HG03378 (cell line): Measurements from ENCODE around the gene NIPSNAP2.
"Not testable (repeated sequence)": the region's sequence is repeated elsewhere in the genome, so short reads cannot be mapped to it uniquely, and the experiment has no call there.

Source experiments
- ATAC-seq: cut with Tn5 transposase; IDR thresholded peaks from one replicate; pipeline ENCODE4 v1.9.1; 2021; ENCODE audit warnings: mild to moderate bottlenecking, moderate library complexity; ENCODE audit not compliant: unreplicated experiment

Gene NIPSNAP2

GRCh38 chr7:55964261-55965099 is at the start of gene NIPSNAP2:
NIPSNAP2 (plus strand) TSS chr7:55964585; CDS start chr7:55964610, 25 bp downstream.
- peak; percentile 71 for ATAC-seq

GRCh38 chr7:55917771-55918170 is 46.6 kb upstream of the NIPSNAP2 start:
- no peak for ATAC-seq

- no peak for ATAC-seq
These were observed 36.2 kb upstream of the NIPSNAP2 start for GRCh38 chr7:55928006-55928767.

- no peak for ATAC-seq
These were observed 32.8 kb upstream of the NIPSNAP2 start for GRCh38 chr7:55931421-55932151.

- no peak for ATAC-seq
These were observed 24.8 kb upstream of the NIPSNAP2 start for GRCh38 chr7:55939514-55940123.

- ATAC-seq = no peak
These were observed 17.8 kb upstream of the NIPSNAP2 start for GRCh38 chr7:55946545-55946944.

GRCh38 chr7:55951637-55952351 is 12.6 kb upstream of the NIPSNAP2 start, which contains the start of gene MRPS17:
MRPS17 (plus strand) TSS chr7:55951877; CDS start chr7:55953196, 1,319 bp downstream.
- ATAC-seq = peak; percentile 99

- not testable (repeated sequence) for ATAC-seq
These were observed 12.1 kb upstream of the NIPSNAP2 start for GRCh38 chr7:55952352-55952671.

GRCh38 chr7:55953707-55954475 is 10.5 kb upstream of the NIPSNAP2 start:
- ATAC-seq = no peak

GRCh38 chr7:55957190-55957589 is 7.2 kb upstream of the NIPSNAP2 start:
- no peak for ATAC-seq

GRCh38 chr7:55962014-55962413 is 2.4 kb upstream of the NIPSNAP2 start:
- ATAC-seq = no peak

GRCh38 chr7:55963584-55964168 is 709 bp upstream of the NIPSNAP2 start:
- no peak for ATAC-seq

- ATAC-seq = peak; percentile 7
These were observed 700 bp downstream of the NIPSNAP2 start for GRCh38 chr7:55965100-55965470.

GRCh38 chr7:55965805-55966421 is 1.5 kb downstream of the NIPSNAP2 start:
- no peak for ATAC-seq

GRCh38 chr7:55966851-55967250 is 2.5 kb downstream of the NIPSNAP2 start:
- ATAC-seq = no peak

- no peak for ATAC-seq
These were observed 5.0 kb downstream of the NIPSNAP2 start for GRCh38 chr7:55969391-55969790.

GRCh38 chr7:55970561-55970960 is 6.2 kb downstream of the NIPSNAP2 start:
- no peak for ATAC-seq

GRCh38 chr7:55970978-55971377 is 6.6 kb downstream of the NIPSNAP2 start:
- ATAC-seq = no peak

GRCh38 chr7:55973747-55974250 is 9.4 kb downstream of the NIPSNAP2 start:
- ATAC-seq = no peak
